Calu3 (cell line): ENCODE data around the gene TMEM127. TPM values are rescaled to one million over a fixed set of nuclear protein-coding genes. Genes with fewer than 3 reads are reported as not detected.

Experiments used
- BruUV-seq: library from RNA; stranded (reverse); fragments of 400-500 nt; replicated peaks from 2 replicates; lab custom pipeline; 2021; lab: Mats Ljungman, UMichigan
- CTCF ChIA-PET: fragments of 300-600 bp; sonication (Branson Sonifier 250); formaldehyde crosslinking; loops from one replicate; lab custom pipeline; 2022; ENCODE audit warnings: antibody characterized with exemption; lab: Charles Lee
- DNase-seq: peaks from one replicate; pipeline ENCODE4 v3.0.0; 2022
- H3K27ac Mint-ChIP-seq: one replicate; pipeline ENCODE4 v1.8.0; 2022; ENCODE audit warnings: mixed read lengths; ENCODE audit not compliant: unreplicated experiment
- H3K27me3 Mint-ChIP-seq: one replicate; pipeline ENCODE4 v1.8.0; 2022; ENCODE audit warnings: mixed read lengths; ENCODE audit not compliant: unreplicated experiment
- H3K36me3 Mint-ChIP-seq: one replicate; pipeline ENCODE4 v1.8.0; 2022; ENCODE audit warnings: mild to moderate bottlenecking, moderate library complexity, mixed read lengths; ENCODE audit not compliant: insufficient read depth, unreplicated experiment
- H3K4me1 Mint-ChIP-seq: one replicate; pipeline ENCODE4 v1.8.0; 2022; ENCODE audit warnings: mild to moderate bottlenecking, low read depth, mixed read lengths; ENCODE audit not compliant: unreplicated experiment
- H3K4me3 Mint-ChIP-seq: one replicate; pipeline ENCODE4 v1.8.0; 2022; ENCODE audit warnings: mild to moderate bottlenecking, low read depth, moderate library complexity, mixed read lengths; ENCODE audit not compliant: unreplicated experiment
- H3K9me3 Mint-ChIP-seq: one replicate; pipeline ENCODE4 v1.8.0; 2022; ENCODE audit warnings: low read depth, mixed read lengths; ENCODE audit not compliant: unreplicated experiment
- intact Hi-C: fragments of 100-400 bp; cut with micrococcal nuclease; formaldehyde crosslinking; loops from one replicate; pipeline ENCODE4 v1.10.0; 2022; ENCODE audit not compliant: unreplicated experiment
- total RNA-seq: library from RNA; stranded (reverse); gene quantifications from 2 replicates; pipeline ENCODE4 v1.2.3, GENCODE V29; 2022
- TF ChIP-seq, protein P1 (sequence below): fragments of 200-600 bp; IDR thresholded peaks from one replicate; pipeline ENCODE4 v1.8.0; 2022; ENCODE audit warnings: antibody characterized with exemption; ENCODE audit not compliant: unreplicated experiment

TMEM127 gene
- total RNA-seq, 1 experiment from 2014 or later: 50.7 TPM

DNA sequence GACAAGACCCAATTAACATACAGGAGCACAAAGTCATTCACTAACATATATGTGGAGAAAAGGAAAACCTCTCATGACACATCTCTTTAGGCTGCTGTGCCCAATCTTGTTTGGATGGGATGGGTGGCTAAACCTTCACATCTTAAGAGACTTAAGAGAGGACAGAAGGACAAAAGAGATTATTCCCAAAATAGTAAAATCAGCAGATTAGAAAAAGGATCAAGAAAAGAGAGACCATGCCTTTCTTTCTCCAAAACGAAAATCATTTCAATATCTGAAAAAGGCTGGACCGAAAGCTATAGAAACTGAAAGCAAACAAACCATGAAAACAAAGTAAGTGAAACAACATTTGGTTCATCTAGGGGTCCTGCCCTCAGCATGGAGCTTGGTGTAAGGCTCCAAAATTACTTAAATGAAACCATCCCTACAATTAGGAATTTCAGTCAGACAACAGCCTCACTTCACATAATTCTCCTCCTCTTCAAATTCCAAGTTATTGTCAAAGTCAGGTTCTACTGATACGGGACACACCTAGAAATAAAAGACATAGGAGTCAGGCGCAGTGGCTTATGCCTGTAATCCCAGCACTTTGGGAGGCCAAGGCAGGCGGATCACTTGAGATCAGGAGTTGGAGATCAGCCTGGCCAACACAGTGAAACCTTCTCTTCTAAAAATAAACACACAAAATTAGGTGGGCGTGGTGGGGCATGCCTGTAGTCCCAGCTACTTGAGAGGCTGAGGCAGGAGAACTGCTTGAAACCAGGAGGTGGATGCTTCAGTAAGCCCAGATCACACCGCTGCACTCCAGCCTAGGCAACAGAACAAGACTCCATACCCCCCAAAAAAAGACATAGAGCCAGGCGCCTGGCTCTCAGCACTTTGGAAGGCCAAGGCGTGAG lies 62.4 kb downstream of the TMEM127 start:
- peaks cover 28% of the 10 kb centered on the region for H3K36me3 Mint-ChIP-seq
- no TSS peak for BruUV-seq
- no peak overlapping the region for H3K27ac Mint-ChIP-seq
- no peaks in the 10 kb centered on the region for H3K27me3 Mint-ChIP-seq
- no peaks in the 10 kb centered on the region for H3K9me3 Mint-ChIP-seq
- intact Hi-C loops: no loop called here
- no peak overlapping the region for H3K4me3 Mint-ChIP-seq
- DNase-seq: no peak
- TF ChIP-seq, protein P1, sequence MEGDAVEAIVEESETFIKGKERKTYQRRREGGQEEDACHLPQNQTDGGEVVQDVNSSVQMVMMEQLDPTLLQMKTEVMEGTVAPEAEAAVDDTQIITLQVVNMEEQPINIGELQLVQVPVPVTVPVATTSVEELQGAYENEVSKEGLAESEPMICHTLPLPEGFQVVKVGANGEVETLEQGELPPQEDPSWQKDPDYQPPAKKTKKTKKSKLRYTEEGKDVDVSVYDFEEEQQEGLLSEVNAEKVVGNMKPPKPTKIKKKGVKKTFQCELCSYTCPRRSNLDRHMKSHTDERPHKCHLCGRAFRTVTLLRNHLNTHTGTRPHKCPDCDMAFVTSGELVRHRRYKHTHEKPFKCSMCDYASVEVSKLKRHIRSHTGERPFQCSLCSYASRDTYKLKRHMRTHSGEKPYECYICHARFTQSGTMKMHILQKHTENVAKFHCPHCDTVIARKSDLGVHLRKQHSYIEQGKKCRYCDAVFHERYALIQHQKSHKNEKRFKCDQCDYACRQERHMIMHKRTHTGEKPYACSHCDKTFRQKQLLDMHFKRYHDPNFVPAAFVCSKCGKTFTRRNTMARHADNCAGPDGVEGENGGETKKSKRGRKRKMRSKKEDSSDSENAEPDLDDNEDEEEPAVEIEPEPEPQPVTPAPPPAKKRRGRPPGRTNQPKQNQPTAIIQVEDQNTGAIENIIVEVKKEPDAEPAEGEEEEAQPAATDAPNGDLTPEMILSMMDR: no peak
- peaks cover 28% of the 10 kb centered on the region for H3K4me1 Mint-ChIP-seq
- CTCF ChIA-PET: no interaction called here

DNA sequence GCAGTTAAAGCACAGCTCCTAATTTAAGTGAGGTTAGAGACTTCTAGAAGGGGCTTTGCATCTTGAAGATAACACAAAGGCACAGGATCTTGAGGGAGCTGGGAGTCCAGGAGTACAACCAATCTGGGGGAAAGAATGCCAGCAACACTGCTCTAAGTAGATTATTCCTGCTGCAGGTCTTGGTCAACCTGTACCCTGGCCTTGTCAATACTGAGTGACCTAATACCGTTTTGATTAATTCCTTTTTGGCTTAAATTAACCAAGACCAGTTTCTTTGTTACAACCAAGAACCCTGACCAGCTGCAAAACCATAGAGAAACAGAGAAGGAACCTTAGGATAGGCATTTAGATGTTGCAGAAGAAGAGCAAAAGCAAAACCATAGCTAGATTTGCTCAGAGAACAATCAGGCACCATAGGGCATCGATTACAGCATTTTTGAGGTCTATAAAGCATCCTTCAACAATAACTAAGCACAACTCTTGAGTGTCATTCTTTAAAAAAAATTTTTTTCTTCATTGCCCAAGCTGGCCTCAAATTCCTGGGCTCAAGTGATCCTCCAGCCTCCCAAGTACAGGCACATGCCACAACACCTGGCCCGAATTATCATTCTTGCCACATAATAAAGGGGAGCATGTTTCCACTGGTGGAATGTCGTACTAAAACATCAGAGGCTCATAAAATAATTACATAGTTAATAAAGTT lies 63.5 kb downstream of the TMEM127 start:
- BruUV-seq: no TSS peak
- Mint-ChIP-seq H3K4me1 (peaks cover 28% of the 10 kb centered on the region), H3K4me3 (no peak overlapping the region), H3K36me3 (peaks cover 18% of the 10 kb centered on the region), H3K9me3 (no peaks in the 10 kb centered on the region), H3K27me3 (no peaks in the 10 kb centered on the region), H3K27ac (no peak overlapping the region)
- CTCF ChIA-PET: no interaction called here
- TF ChIP-seq, protein P1: no peak
- DNase-seq: no peak
- intact Hi-C loops: no loop called here

DNA sequence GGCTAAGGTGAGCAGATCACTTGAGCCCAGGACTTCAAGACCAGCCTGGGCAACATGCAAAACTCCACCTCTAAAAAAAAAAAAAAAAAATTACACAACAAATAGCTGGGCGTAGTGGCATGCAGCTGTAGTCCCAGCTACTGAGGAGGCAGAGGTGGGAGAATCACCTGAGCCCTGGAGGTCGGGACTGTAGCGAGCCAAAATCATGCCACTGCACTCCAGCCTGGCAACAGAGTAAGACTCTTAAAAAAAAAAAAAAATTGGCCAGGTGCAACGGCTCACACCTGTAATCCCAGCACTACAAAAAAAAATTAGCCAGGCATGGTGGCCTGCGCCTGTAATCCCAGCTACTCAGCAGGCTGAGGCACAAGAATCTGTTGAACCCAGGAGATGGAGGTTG lies 64.5 kb downstream of the TMEM127 start:
- no peaks in the 10 kb centered on the region for H3K9me3 Mint-ChIP-seq
- TF ChIP-seq, protein P1: no peak
- H3K27me3 Mint-ChIP-seq: no peaks in the 10 kb centered on the region
- no TSS peak for BruUV-seq
- peaks cover 10% of the 10 kb centered on the region for H3K36me3 Mint-ChIP-seq
- CTCF ChIA-PET: no interaction called here
- H3K27ac Mint-ChIP-seq: no peak overlapping the region
- intact Hi-C loops: no loop called here
- no peak overlapping the region for H3K4me3 Mint-ChIP-seq
- H3K4me1 Mint-ChIP-seq: peaks cover 20% of the 10 kb centered on the region
- no peak for DNase-seq

DNA sequence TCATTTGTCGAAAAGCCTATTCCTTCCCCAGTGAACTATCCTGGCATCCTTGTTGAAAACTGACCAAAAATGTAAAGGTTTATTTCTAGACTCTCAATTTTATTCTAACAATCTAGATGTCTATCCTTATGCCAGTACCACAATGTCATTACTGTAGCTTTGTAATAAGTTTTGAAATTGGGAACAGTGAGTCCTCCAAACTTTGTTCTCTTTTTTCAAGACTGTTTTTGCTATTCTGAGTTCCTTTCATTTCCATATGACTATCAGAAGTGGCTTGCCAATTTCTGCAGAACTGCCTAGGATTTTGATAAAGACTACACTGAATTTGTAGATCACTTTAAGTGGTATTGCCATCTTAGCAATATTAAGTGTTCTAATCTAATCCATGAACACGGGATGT lies 66.9 kb downstream of the TMEM127 start:
- Mint-ChIP-seq H3K9me3 (no peaks in the 10 kb centered on the region), H3K4me1 (peaks cover 28% of the 10 kb centered on the region), H3K27ac (no peak overlapping the region), H3K27me3 (no peaks in the 10 kb centered on the region), H3K4me3 (no peak overlapping the region), H3K36me3 (peaks cover 22% of the 10 kb centered on the region)
- no TSS peak for BruUV-seq
- DNase-seq: no peak
- intact Hi-C loops: no loop called here
- CTCF ChIA-PET: interaction anchor here (1.4 kb wide), 1 partner anchor 25 kb away, joined by 3 read pairs; no protein-coding TSS in a partner anchor
- TF ChIP-seq, protein P1: no peak

Other genes starting within 250 kb of the TMEM127 start
- not detected in 2 replicates for gene GPAT2, start 231.1 kb downstream of the TMEM127 start, total RNA-seq
- gene ADRA2B, start 149.4 kb downstream of the TMEM127 start, total RNA-seq: 0.22 TPM in 1 of 2 replicates, not detected in the other
- not detected in 2 replicates for gene ASTL, start 127.5 kb downstream of the TMEM127 start, total RNA-seq
- gene DUSP2, start 120.6 kb downstream of the TMEM127 start, total RNA-seq: 4.1 and 5.9 TPM in 2 replicates
- 119 and 123 TPM in 2 replicates for gene STARD7, start 57.2 kb downstream of the TMEM127 start, total RNA-seq
- gene CIAO1, start 228 bp upstream of the TMEM127 start, total RNA-seq: 75.7 and 85.9 TPM in 2 replicates
- gene SNRNP200, start 39.5 kb upstream of the TMEM127 start, total RNA-seq: 140 and 143 TPM in 2 replicates
- gene ITPRIPL1, start 59.3 kb upstream of the TMEM127 start, total RNA-seq: 1.2 and 1.7 TPM in 2 replicates
- 39.7 and 47.3 TPM in 2 replicates for gene NCAPH, start 69.8 kb upstream of the TMEM127 start, total RNA-seq
- gene NEURL3, start 239.4 kb upstream of the TMEM127 start, total RNA-seq: 18.5 and 19.7 TPM in 2 replicates